ENCODE results near the gene TMEM143. TPM values are rescaled to one million over a fixed set of nuclear protein-coding genes. Genes with fewer than 3 reads are reported as not detected.

The TMEM143 gene
- total and polyA plus RNA-seq, 10 of the 15 experiments (the other 5 are each of a cell fraction or from before 2014, with no cell fraction given): 1.5 to 19.5 (median 10.1) TPM

DNA sequence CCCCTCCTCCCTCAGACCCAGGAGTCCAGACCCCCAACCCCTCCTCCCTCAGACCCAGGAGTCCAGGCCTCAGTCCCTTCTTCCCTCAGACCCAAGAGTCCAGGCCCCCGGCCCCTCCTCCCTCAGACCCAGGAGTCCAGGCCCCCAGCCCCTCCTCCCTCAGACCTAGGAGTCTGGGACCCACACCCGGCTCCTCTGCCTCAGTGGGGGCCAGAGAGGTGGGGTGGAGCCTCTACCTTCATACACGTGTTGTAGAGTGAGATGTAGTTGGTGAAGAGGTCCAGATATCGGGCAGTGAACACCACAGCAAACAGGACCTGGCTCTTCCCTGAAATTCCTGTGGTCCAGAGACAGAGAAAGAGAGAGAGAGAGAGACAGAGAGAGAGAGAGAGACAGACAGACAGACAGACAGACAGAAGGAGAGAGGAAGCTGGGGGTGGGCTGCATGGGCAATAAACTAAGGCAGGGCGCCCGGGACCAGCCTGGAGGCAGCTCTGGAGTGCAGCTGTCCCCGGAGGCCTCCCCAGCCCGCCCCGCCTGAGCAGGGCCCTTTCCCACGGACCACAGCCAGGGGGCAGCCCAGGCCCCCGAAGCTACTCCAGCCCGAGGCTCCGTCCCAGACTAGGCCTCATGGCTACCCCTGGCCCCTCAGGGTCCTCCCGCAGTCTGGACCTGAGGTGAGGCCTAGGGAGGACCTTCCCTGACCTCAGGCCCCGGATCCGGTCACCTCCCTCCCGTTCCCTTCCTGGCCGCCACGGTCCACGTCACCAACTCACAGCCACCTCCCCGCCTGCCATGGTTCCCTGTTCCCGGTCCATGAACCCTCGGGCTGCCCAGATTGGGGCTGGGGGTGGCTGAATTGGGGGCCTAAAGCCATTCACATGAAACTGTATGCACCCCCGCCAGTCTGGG is 26.7 kb upstream of the TMEM143 start (continued):
- TF ChIP-seq NFYB (IDR thresholded peaks at IDR 0.05; ENCODE audit: insufficient read depth, low read depth, low read length): no peak
- TF ChIP-seq CEBPB (IDR thresholded peaks at IDR 0.05; ENCODE audit: borderline replicate concordance in 1 of 2, low read depth in 2 of 2, low read length in 2 of 2): no peak
- TF ChIP-seq ZNF207 (IDR thresholded peaks at IDR 0.05; ENCODE audit: borderline replicate concordance): no peak
- no peak for TF ChIP-seq ZBED1 (IDR thresholded peaks at IDR 0.05; ENCODE audit: borderline replicate concordance)
- TF ChIP-seq, protein P1, sequence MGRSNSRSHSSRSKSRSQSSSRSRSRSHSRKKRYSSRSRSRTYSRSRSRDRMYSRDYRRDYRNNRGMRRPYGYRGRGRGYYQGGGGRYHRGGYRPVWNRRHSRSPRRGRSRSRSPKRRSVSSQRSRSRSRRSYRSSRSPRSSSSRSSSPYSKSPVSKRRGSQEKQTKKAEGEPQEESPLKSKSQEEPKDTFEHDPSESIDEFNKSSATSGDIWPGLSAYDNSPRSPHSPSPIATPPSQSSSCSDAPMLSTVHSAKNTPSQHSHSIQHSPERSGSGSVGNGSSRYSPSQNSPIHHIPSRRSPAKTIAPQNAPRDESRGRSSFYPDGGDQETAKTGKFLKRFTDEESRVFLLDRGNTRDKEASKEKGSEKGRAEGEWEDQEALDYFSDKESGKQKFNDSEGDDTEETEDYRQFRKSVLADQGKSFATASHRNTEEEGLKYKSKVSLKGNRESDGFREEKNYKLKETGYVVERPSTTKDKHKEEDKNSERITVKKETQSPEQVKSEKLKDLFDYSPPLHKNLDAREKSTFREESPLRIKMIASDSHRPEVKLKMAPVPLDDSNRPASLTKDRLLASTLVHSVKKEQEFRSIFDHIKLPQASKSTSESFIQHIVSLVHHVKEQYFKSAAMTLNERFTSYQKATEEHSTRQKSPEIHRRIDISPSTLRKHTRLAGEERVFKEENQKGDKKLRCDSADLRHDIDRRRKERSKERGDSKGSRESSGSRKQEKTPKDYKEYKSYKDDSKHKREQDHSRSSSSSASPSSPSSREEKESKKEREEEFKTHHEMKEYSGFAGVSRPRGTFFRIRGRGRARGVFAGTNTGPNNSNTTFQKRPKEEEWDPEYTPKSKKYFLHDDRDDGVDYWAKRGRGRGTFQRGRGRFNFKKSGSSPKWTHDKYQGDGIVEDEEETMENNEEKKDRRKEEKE (IDR thresholded peaks at IDR 0.05): no peak
- TF ChIP-seq WRNIP1 (IDR thresholded peaks at IDR 0.05; ENCODE audit: borderline replicate concordance, low read depth, low read length): no peak
- no peak for TF ChIP-seq BACH1 (IDR thresholded peaks at IDR 0.05; ENCODE audit: borderline replicate concordance)
- TF ChIP-seq BMI1 (IDR thresholded peaks at IDR 0.05; ENCODE audit: borderline replicate concordance): no peak
- no peak for TF ChIP-seq JUNB (IDR thresholded peaks at IDR 0.05)
- TF ChIP-seq LARP7 (IDR thresholded peaks at IDR 0.05): peak; percentile 92
- TF ChIP-seq, protein P2, sequence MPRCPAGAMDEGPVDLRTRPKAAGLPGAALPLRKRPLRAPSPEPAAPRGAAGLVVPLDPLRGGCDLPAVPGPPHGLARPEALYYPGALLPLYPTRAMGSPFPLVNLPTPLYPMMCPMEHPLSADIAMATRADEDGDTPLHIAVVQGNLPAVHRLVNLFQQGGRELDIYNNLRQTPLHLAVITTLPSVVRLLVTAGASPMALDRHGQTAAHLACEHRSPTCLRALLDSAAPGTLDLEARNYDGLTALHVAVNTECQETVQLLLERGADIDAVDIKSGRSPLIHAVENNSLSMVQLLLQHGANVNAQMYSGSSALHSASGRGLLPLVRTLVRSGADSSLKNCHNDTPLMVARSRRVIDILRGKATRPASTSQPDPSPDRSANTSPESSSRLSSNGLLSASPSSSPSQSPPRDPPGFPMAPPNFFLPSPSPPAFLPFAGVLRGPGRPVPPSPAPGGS (IDR thresholded peaks at IDR 0.05; ENCODE audit: borderline replicate concordance, insufficient read depth, low read depth, low read length, poor library complexity, severe bottlenecking): no peak
- no peak for TF ChIP-seq ZNF217 (IDR thresholded peaks at IDR 0.05)
- TF ChIP-seq SMC3 (IDR thresholded peaks at IDR 0.05; ENCODE audit: borderline replicate concordance, low read length): no peak
- no peak for TF ChIP-seq NRF1 (conservative IDR thresholded peaks at IDR 0.05; ENCODE audit: low read depth, low read length)
- TF ChIP-seq RUNX3 (IDR thresholded peaks at IDR 0.05; ENCODE audit: low read length): peak; percentile 65
- TF ChIP-seq CHD1 (IDR thresholded peaks at IDR 0.05; ENCODE audit: low read depth, low read length): peak; percentile 92
- TF ChIP-seq NBN (IDR thresholded peaks at IDR 0.05): peak; percentile 90
- TF ChIP-seq, protein P3, sequence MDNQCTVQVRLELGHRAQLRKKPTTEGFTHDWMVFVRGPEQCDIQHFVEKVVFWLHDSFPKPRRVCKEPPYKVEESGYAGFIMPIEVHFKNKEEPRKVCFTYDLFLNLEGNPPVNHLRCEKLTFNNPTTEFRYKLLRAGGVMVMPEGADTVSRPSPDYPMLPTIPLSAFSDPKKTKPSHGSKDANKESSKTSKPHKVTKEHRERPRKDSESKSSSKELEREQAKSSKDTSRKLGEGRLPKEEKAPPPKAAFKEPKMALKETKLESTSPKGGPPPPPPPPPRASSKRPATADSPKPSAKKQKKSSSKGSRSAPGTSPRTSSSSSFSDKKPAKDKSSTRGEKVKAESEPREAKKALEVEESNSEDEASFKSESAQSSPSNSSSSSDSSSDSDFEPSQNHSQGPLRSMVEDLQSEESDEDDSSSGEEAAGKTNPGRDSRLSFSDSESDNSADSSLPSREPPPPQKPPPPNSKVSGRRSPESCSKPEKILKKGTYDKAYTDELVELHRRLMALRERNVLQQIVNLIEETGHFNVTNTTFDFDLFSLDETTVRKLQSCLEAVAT (IDR thresholded peaks at IDR 0.05): 0 out of 2 replicates have a peak, but pooled peaks have one; percentile 53
- TF ChIP-seq TCF12 (IDR thresholded peaks at IDR 0.05; ENCODE audit: low read depth, low read length): 0 out of 2 replicates have a peak, but pooled peaks have one; percentile 36
- TF ChIP-seq, protein P4, sequence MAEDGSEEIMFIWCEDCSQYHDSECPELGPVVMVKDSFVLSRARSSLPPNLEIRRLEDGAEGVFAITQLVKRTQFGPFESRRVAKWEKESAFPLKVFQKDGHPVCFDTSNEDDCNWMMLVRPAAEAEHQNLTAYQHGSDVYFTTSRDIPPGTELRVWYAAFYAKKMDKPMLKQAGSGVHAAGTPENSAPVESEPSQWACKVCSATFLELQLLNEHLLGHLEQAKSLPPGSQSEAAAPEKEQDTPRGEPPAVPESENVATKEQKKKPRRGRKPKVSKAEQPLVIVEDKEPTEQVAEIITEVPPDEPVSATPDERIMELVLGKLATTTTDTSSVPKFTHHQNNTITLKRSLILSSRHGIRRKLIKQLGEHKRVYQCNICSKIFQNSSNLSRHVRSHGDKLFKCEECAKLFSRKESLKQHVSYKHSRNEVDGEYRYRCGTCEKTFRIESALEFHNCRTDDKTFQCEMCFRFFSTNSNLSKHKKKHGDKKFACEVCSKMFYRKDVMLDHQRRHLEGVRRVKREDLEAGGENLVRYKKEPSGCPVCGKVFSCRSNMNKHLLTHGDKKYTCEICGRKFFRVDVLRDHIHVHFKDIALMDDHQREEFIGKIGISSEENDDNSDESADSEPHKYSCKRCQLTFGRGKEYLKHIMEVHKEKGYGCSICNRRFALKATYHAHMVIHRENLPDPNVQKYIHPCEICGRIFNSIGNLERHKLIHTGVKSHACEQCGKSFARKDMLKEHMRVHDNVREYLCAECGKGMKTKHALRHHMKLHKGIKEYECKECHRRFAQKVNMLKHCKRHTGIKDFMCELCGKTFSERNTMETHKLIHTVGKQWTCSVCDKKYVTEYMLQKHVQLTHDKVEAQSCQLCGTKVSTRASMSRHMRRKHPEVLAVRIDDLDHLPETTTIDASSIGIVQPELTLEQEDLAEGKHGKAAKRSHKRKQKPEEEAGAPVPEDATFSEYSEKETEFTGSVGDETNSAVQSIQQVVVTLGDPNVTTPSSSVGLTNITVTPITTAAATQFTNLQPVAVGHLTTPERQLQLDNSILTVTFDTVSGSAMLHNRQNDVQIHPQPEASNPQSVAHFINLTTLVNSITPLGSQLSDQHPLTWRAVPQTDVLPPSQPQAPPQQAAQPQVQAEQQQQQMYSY (CRISPR knock-in tag; IDR thresholded peaks at IDR 0.05): no peak
- no peak for TF ChIP-seq CBX3 (IDR thresholded peaks at IDR 0.05; ENCODE audit: borderline replicate concordance, low read depth)

Data from GM12878 (cell line).